ENCODE results near the gene GDPGP1.

GDPGP1 gene

DNA sequence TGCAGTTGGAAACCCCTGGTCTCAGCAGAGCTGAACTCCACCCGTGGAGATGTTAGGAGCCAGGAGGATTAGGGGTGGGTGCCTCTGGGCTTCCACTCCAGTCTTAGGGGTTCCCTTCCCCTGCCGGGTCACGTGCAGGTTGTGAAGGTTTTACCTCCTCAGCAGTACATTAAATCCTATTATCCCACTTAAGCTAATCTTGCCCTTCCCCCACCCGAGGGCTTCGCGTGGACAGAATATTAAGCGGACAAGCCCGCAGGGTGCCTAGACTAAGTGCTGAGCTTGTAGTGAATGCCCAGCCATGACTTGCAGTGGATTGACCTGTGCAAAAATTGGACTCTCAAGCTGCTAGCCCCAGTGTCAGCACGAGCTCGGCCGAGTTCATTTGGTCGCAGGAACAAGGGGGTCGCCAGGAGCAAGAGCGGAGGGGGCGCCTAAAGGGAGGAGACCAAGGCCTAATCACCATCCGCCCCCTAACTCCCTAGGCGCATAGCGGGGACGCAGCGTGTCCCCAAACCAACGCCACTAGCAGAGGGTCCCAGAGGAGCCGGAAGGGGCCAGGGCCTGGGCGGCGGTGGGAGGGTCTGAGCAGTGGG lies 33.4 kb upstream of the GDPGP1 start:
- no peaks in the 10 kb centered on the region for H3K36me3 Mint-ChIP-seq
- peak overlapping the region; percentile 91 for H3K4me3 Mint-ChIP-seq
- no peaks in the 10 kb centered on the region for H3K9me3 Mint-ChIP-seq
- H3K4me1 Mint-ChIP-seq: peaks cover 75% of the 10 kb centered on the region
- peak; percentile 61 for ATAC-seq
- H3K27me3 Mint-ChIP-seq: no peaks in the 10 kb centered on the region
- H3K27ac Mint-ChIP-seq: peak overlapping the region; percentile 50

DNA sequence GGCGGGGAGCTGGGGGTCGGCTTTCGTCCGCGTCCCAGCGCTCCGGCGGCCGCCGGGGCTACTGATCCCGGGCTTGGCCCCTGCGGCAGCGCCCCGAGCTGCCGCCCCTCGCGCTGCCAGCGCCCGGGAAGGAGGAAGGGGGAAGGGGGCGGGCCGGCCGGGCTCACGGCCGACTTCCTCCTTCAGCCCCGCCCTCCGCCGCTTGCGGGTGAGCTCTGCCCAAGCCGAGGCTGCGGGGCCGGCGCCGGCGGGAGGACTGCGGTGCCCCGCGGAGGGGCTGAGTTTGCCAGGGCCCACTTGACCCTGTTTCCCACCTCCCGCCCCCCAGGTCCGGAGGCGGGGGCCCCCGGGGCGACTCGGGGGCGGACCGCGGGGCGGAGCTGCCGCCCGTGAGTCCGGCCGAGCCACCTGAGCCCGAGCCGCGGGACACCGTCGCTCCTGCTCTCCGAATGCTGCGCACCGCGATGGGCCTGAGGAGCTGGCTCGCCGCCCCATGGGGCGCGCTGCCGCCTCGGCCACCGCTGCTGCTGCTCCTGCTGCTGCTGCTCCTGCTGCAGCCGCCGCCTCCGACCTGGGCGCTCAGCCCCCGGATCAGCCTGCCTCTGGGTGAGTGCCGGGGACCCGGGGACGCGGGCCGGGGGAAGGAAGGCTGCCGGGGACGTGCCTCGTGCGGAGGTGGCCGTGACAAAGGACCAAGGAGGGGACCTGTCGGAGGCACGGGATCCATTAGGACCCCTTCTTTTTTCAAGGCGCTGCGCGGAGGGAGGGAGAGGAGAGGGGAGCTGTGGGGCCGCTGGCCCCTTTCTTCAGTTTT lies 32.7 kb upstream of the GDPGP1 start, which contains the start of gene SEMA4B:
Gene SEMA4B, plus strand, starts transcription at position 201 of the 814 bp plus-strand sequence. Its CDS starts 249 bp downstream, at position 450.
- H3K27ac Mint-ChIP-seq: peak within 1 kb of the TSS; percentile 50

DNA sequence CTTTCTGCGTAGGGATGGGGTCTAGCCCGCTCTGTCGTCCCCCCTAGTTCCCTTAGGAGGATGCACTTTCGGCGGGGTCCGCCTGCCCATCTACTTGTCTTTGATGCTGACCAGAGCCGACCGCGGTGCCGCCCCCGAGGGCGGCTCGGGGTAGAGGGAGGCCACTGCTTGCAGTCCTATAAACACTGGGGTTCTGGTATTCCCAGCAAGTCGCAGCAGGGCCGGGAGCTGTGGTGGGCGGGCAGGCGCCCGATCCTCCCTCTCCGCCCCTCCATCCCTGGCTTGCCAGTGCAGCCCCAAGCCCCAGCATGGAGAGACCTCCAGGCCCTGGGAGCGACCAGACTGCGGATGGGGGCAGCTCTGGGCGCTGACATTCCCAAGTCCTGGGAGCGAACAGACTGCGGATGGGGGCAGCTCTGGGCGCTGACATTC lies 32.0 kb upstream of the GDPGP1 start:
- peak overlapping the region; percentile 86 for H3K4me3 Mint-ChIP-seq

More for the DNA sequence above, 32.7 kb upstream of the GDPGP1 start, which contains the start of gene SEMA4B:
- Mint-ChIP-seq H3K9me3 (no peaks in the 10 kb centered on the region), H3K4me3 (peak within 1 kb of the TSS; percentile 91), H3K36me3 (peaks cover 5% of the 10 kb centered on the region), H3K27me3 (no peaks in the 10 kb centered on the region), H3K4me1 (peaks cover 77% of the 10 kb centered on the region)
- ATAC-seq: peak; percentile 92

DNA sequence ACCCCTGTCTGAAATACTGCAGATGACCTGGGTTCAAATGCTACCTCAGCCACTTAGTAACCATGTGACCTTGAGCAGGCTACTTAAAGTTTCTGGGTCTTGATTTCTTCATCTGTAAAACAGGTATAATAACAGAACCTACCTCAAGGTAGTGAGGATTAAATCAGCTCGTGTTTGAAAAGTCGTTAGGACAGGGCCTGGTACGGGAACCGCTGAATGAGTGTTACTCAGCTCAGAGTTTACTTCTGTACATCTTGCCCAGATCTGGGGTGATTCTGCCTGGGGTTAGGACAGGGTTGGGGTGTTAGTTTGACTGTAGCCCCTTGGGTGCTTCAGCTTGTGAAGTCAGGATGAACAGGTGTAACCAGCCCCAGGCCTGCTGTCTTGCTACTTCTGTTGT lies 31.1 kb upstream of the GDPGP1 start:
- Mint-ChIP-seq H3K27ac (peak overlapping the region; percentile 50), H3K4me1 (peaks cover 86% of the 10 kb centered on the region), H3K36me3 (peaks cover 9% of the 10 kb centered on the region), H3K4me3 (peak overlapping the region; percentile 92), H3K9me3 (no peaks in the 10 kb centered on the region), H3K27me3 (no peaks in the 10 kb centered on the region)
- no peak for ATAC-seq

More for the DNA sequence above, 32.0 kb upstream of the GDPGP1 start:
- ATAC-seq: peak; percentile 7
- peaks cover 77% of the 10 kb centered on the region for H3K4me1 Mint-ChIP-seq
- H3K27ac Mint-ChIP-seq: peak overlapping the region; percentile 50
- peaks cover 9% of the 10 kb centered on the region for H3K36me3 Mint-ChIP-seq
- H3K27me3 Mint-ChIP-seq: no peaks in the 10 kb centered on the region
- no peaks in the 10 kb centered on the region for H3K9me3 Mint-ChIP-seq

DNA sequence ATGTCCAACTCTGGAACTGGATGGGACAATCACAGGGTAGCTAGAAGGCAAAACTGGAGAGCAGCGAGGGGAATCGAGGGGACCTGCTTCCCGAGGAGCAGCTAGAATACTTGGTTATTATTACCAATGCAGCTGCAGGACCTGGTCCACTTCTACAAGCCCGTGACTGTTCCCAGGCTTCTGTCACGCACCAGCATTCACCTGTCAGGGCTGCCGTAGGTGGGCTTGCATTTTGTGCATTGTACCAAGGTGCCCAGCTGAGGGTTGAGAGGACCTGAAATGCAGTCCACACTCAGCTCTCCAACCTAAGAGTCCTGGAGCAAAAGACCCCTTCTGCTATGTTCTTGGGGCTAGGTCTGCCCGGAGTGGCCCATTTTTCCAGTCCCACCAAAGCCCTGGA lies 30.5 kb upstream of the GDPGP1 start:
- Mint-ChIP-seq H3K36me3 (peaks cover 9% of the 10 kb centered on the region), H3K4me3 (peak overlapping the region; percentile 92), H3K27ac (peak overlapping the region; percentile 50), H3K4me1 (peaks cover 87% of the 10 kb centered on the region), H3K9me3 (no peaks in the 10 kb centered on the region), H3K27me3 (no peaks in the 10 kb centered on the region)
- ATAC-seq: no peak

DNA sequence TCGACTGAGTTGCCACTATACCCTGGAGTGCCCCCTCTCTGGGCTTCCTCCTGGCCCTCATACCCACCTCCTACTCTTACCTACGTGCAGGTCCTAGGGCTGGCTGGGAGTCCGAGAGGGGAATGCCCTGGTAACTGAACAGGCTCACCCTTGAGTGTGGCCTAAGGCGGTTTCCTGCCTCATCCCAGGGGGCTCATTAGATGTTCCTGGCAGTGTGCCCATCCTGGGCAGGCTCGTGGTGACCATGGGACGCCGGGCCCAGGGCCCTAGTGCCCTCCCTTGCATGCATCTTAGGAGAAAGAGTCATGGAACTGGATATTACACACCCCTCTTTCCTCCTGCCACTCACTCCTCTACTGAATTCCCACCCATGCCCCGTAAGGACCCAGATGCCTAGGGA lies 30.1 kb upstream of the GDPGP1 start:
- H3K4me3 Mint-ChIP-seq: peak overlapping the region; percentile 24
- ATAC-seq: no peak
- H3K27me3 Mint-ChIP-seq: no peaks in the 10 kb centered on the region
- H3K36me3 Mint-ChIP-seq: peaks cover 9% of the 10 kb centered on the region
- no peaks in the 10 kb centered on the region for H3K9me3 Mint-ChIP-seq
- peaks cover 87% of the 10 kb centered on the region for H3K4me1 Mint-ChIP-seq
- H3K27ac Mint-ChIP-seq: peak overlapping the region; percentile 50

DNA sequence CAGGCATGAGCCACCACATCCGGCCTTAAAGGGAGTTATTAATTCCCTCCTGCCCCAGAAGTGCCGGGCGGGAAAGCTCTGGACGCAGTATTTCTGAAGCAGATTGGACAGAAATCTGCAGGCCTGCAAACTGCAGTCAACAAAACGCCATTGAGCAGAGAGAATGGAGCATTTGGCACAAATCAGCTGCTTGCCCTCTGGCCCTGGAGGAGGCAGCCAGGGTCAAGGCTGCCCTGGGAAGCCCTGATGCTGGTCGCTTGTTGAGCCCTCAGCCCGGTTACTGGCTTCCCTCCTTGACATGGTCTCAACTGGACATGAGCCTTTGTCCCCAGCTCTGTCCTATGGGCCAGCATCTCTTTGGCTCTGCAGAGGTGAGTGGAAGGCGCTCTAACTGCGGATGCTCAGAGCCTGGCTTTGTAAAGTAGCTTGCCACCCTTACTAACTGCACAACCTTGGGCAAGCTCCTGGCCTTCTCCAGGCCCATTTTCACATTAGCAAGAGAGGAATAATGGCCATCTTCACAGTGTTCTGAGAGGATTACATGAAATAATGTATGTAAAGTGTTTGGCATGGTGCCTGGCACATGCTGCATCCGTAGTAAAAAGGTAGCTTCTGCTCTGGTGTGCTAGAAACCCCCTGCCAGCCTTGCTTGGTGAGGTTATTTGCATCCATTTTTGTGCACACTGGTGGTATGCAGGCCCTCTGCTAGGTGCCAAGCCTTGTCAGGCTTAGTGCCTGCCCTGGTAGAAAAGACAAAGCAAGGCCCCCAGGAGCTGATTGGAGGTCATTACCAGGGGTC lies 28.8 kb upstream of the GDPGP1 start:
- H3K27ac Mint-ChIP-seq: peak overlapping the region; percentile 95
- peaks cover 19% of the 10 kb centered on the region for H3K36me3 Mint-ChIP-seq
- ATAC-seq: no peak
- H3K9me3 Mint-ChIP-seq: no peaks in the 10 kb centered on the region
- H3K4me1 Mint-ChIP-seq: peaks cover 88% of the 10 kb centered on the region
- H3K4me3 Mint-ChIP-seq: no peak overlapping the region
- H3K27me3 Mint-ChIP-seq: no peaks in the 10 kb centered on the region

DNA sequence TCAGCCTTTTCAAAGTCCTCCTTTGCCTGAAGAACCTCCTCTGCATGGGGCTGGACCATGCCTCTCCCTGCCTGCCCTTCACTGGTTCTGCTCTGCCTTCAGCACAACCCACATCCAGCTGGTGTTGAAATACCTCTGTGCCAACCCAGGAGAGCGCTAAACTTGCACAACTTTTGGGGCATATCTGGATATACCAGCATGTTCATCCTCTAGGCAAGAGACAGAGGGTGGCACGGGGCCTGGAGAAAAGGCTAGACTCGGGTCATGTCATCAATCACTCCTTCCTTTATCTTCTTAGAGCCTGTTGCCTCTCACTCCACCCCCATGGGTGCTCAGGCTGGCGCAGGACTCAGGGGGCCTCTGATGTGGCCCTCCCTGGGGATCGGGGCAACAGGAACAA lies 28.1 kb upstream of the GDPGP1 start:
- no peak for ATAC-seq

DNA sequence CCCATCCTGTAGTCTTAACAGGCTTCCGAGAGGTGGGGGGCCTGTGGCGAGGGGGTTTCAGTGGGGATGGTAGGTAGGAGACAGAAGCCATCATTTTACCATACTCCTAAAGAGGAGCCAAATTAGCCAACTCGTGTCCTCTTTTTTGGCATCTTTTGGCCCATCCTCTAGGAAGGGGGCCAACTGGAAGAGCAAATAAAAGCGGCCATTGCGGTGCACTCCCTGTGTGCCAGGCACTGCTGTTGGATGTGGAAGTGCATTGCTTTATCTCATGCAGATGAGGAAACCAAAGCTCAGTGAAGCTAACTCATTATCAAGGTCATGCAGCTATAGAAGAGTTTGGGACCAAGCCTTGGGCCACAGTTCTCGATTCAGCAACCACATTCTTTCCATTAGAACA lies 26.8 kb upstream of the GDPGP1 start:
- Mint-ChIP-seq H3K9me3 (no peaks in the 10 kb centered on the region), H3K4me1 (peaks cover 100% of the 10 kb centered on the region), H3K27ac (peak overlapping the region; percentile 95), H3K4me3 (no peak overlapping the region), H3K36me3 (peaks cover 25% of the 10 kb centered on the region), H3K27me3 (no peaks in the 10 kb centered on the region)
- no peak for ATAC-seq

More for the DNA sequence above, 28.1 kb upstream of the GDPGP1 start:
- Mint-ChIP-seq H3K27me3 (no peaks in the 10 kb centered on the region), H3K36me3 (peaks cover 25% of the 10 kb centered on the region), H3K27ac (peak overlapping the region; percentile 95), H3K4me3 (peak overlapping the region; percentile 56), H3K4me1 (peaks cover 88% of the 10 kb centered on the region), H3K9me3 (no peaks in the 10 kb centered on the region)

DNA sequence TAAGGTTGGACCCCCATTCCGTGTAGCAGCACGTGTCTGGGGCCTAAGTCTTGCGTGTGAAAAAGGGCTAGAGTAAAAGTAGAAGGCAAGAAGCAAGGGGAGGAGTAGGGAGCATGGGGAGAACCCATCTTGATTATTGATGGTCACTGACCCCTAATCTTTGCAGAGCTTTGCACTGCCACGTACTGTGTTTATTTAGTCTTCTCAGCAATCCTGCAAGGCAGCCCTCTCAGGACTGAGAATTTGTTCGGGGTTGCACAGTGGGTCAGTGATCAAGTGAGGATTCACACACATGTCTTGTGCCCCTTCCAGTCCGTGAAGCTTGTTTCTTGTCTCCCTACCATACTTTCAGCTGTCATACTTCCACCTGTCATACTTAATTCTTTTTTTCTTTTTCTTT lies 25.7 kb upstream of the GDPGP1 start:
- Mint-ChIP-seq H3K4me3 (no peak overlapping the region), H3K27me3 (no peaks in the 10 kb centered on the region), H3K4me1 (peaks cover 100% of the 10 kb centered on the region), H3K27ac (peak overlapping the region; percentile 95), H3K9me3 (no peaks in the 10 kb centered on the region), H3K36me3 (peaks cover 25% of the 10 kb centered on the region)
- ATAC-seq: no peak

DNA sequence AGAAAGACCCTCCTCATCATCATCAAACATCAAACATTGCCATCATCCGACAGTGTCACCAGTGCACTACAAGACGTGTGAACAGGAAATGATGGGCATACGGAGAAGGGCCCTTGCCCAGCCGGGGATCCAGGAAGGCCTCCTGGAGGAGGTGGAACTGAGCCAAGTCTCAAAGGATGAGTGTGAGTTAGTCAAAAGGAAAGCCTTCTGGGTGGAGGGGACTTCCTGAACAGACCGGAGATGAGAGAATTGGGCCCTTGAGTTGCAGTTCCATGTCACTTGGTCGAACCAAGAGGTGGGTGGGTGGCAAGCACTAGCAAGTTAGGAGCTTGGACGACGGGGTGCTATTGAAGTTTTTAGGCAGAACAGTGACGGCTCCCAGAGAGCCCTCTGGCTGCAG lies 24.4 kb upstream of the GDPGP1 start:
- Mint-ChIP-seq H3K9me3 (no peaks in the 10 kb centered on the region), H3K4me1 (peaks cover 100% of the 10 kb centered on the region)

DNA sequence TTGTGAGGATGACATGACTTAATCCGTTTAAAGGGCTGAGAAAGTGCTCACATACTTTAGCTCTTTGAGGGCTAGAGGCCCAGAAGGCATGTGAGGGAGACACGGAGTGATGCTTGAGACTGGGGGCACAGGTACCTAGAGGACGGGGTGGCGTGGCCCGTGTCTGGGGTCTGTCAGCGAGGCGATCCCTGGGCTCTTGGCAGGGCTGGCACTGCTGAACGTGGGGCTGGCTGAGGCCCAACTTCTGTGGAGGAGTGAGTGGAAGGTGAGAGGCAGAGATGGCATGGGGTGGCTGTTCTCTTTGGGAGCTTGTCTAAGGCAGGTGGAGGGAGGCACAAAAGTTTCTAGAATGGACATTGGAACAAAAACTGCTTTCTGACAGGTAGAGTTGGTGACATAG lies 23.4 kb upstream of the GDPGP1 start:
- Mint-ChIP-seq H3K4me1 (peaks cover 98% of the 10 kb centered on the region), H3K27ac (peak overlapping the region; percentile 95), H3K4me3 (peak overlapping the region; percentile 11), H3K36me3 (peaks cover 25% of the 10 kb centered on the region), H3K9me3 (no peaks in the 10 kb centered on the region), H3K27me3 (no peaks in the 10 kb centered on the region)
- no peak for ATAC-seq

More for the DNA sequence above, 24.4 kb upstream of the GDPGP1 start:
- Mint-ChIP-seq H3K27me3 (no peaks in the 10 kb centered on the region), H3K4me3 (peak overlapping the region; percentile 61), H3K27ac (peak overlapping the region; percentile 95), H3K36me3 (peaks cover 25% of the 10 kb centered on the region)
- peak; percentile 71 for ATAC-seq

DNA sequence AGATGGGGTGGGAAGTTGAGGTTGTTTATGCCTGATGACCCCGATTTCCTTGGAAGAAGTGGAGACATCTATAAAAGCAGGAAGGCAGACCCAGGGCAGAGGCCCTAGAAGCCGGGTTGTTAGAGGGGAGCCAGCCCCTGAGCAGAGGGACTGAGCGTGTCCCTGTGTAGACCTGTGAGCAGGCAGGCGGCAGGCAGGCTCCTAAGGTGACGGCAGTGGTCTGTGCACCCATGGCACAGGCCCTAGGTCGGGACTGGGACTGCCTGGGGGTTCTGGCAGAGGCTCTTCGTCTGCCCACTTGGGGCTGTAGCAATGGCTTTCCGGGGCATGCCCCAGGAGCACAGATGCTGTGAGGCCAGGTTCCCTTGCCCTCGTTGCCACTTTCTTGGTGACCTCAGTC lies 23.0 kb upstream of the GDPGP1 start:
- H3K4me3 Mint-ChIP-seq: peak overlapping the region; percentile 31
- peaks cover 25% of the 10 kb centered on the region for H3K36me3 Mint-ChIP-seq
- H3K4me1 Mint-ChIP-seq: peaks cover 96% of the 10 kb centered on the region
- ATAC-seq: no peak
- H3K9me3 Mint-ChIP-seq: no peaks in the 10 kb centered on the region
- peak overlapping the region; percentile 95 for H3K27ac Mint-ChIP-seq
- H3K27me3 Mint-ChIP-seq: no peaks in the 10 kb centered on the region

DNA sequence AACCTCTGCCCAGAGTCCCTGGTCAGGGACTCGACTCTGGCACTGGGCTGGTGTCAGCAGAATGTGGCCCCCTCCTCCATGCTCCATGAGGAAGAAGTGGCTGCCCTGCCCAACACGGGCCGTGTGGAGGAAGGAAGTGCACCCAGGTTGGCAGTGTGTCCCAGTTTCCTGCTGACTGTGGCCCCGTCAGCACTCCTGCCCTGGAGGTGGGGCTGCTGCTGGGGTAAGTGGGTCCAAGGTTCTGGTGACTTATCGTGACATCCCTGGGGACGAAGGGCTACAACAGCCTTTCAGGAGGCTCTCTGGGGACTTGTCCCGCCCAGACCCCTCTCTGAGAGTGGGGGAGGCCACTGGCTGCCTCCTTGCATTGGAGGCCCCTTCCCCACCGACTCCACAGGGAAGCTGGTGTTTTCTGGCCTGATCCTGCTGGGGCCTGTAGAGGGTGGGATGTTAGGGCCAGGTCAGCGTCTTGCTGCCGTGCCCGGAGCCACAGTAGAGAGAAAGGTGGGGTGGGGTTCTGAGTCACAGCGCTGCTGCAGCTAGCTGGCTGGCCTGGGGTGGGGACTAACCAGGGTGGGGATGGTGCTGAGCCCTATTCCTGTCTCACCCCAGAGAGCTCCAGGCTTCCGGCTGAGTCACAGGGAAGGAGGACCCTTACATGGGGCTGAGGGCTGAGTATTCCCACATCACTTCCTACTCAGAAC lies 22.4 kb upstream of the GDPGP1 start:
- Mint-ChIP-seq H3K27me3 (no peaks in the 10 kb centered on the region), H3K4me1 (peaks cover 96% of the 10 kb centered on the region), H3K36me3 (peaks cover 25% of the 10 kb centered on the region), H3K4me3 (peak overlapping the region; percentile 37), H3K27ac (peak overlapping the region; percentile 95), H3K9me3 (no peaks in the 10 kb centered on the region)
- ATAC-seq: peak; percentile 17

Measured in stimulated activated memory B cell treated with anti-CD40 and anti-IgM and Interleukin-4, amounts not matched to agents 10 μg/mL and 1 μg/mL and 100 μg/mL, for 72 hours (primary cell).